HL-60/S4 treated with phorbol 12-myristate 13-acetate at 8.2 ng/mL for 4 days and 3 days (cell line): Measurements from ENCODE around the gene MAD1L1.

Experiments used
- in situ Hi-C: fragments of 300-500 bp; cut with MboI; formaldehyde crosslinking; loops from 2 replicates; pipeline ENCODE4 v1.15.0; 2022; ENCODE audit warnings: low sequenced_read_pairs

The MAD1L1 gene

GRCh38 chr7:2108501-2109250 is 124.1 kb downstream of the MAD1L1 start:
- in situ Hi-C loops = no loop called here

- in situ Hi-C loops = no loop called here
Observed at GRCh38 chr7:2108071-2108455, 124.7 kb downstream of the MAD1L1 start.

- in situ Hi-C loops = no loop called here
Observed at GRCh38 chr7:2107386-2108070, 125.2 kb downstream of the MAD1L1 start.

- in situ Hi-C loops = no loop called here
Observed at GRCh38 chr7:2106924-2107323, 125.8 kb downstream of the MAD1L1 start.

GRCh38 chr7:2106440-2106839 is 126.3 kb downstream of the MAD1L1 start:
- in situ Hi-C loops = no loop called here

- in situ Hi-C loops = no loop called here
Observed at GRCh38 chr7:2105917-2106316, 126.8 kb downstream of the MAD1L1 start.

GRCh38 chr7:2105280-2105679 is 127.5 kb downstream of the MAD1L1 start:
- in situ Hi-C loops = no loop called here

- in situ Hi-C loops = no loop called here
Observed at GRCh38 chr7:2104716-2105115, 128.0 kb downstream of the MAD1L1 start.

- in situ Hi-C loops = no loop called here
Observed at GRCh38 chr7:2104107-2104710, 128.5 kb downstream of the MAD1L1 start.

- in situ Hi-C loops = no loop called here
Observed at GRCh38 chr7:2103071-2103898, 129.5 kb downstream of the MAD1L1 start.

GRCh38 chr7:2102375-2102723 is 130.4 kb downstream of the MAD1L1 start:
- in situ Hi-C loops = no loop called here

- in situ Hi-C loops = no loop called here
Observed at GRCh38 chr7:2101630-2102374, 130.9 kb downstream of the MAD1L1 start.

- in situ Hi-C loops = no loop called here
Observed at GRCh38 chr7:2100278-2101208, 132.2 kb downstream of the MAD1L1 start.

- in situ Hi-C loops = no loop called here
Observed at GRCh38 chr7:2099048-2099957, 133.4 kb downstream of the MAD1L1 start.

GRCh38 chr7:2098496-2098895 is 134.2 kb downstream of the MAD1L1 start:
- in situ Hi-C loops = no loop called here

GRCh38 chr7:2098056-2098455 is 134.7 kb downstream of the MAD1L1 start:
- in situ Hi-C loops = no loop called here

GRCh38 chr7:2097492-2097891 is 135.3 kb downstream of the MAD1L1 start:
- in situ Hi-C loops = no loop called here

- in situ Hi-C loops = no loop called here
Observed at GRCh38 chr7:2096692-2097387, 135.9 kb downstream of the MAD1L1 start.
